Activated gamma-delta T cell treated with anti-CD3 and anti-CD28 coated beads, Interleukin-2, amount 50 U/mL, for 16 hours (primary cell): ENCODE results near the gene M1AP.
"Not testable (repeated sequence)": the region's sequence is repeated elsewhere in the genome, so short reads cannot be mapped to it uniquely, and the experiment has no call there.

ENCODE experiments used
- DNase-seq: peaks from one replicate; pipeline ENCODE4 v3.0.0-alpha.2; 2020; ENCODE audit warnings: low read depth

Gene M1AP

DNA sequence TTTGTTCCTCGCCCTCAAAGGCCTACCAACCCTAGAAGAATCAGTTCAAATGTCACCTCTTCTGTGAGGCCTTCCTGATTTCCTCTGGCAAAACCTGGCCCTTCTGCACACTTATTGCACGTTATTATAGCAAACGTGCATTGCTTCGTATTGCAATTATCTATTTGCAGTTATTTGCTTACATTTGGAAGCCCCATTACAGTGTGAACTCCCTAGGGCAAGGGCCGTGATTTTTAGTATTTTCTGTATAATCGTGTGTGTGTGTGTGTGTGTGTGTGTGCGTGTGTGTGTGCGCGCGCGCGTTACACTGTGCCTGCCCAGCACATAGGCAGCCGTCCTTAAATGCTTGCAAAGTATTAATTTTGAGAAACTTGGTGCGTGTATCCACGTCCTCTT, 5.5 kb upstream of the M1AP start:
- no peak for DNase-seq

DNA sequence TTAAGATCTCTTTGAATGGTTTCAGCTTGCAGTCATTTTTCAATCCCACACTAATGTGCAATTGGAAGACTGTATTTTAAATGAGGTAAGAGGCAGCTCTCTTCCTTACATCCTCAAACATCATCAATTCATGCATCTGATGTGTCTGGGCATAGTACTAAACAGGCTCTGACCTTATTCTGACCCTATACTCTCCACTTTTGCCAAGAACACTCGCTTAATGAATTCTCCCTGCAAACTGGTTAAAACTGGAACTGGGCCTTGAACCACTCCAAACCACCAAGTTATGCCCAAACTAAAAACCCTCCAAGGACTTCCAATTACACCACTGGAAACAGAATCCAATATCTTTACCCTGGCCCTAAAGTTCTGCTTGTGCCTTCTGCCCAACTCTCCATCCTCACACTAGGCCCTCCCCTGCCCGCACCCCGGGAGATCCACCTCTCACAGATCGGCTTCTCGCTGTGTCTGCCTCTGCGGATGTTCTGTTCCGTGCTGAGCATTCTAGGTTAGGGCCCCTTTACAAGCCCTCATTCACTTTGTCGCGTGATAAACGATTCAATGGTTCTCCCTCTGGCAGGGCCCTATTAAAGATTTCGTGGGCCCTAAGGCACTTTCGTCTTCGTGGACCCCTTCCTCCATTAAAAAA, 1.2 kb downstream of the M1AP start:
- no peak for DNase-seq

DNA sequence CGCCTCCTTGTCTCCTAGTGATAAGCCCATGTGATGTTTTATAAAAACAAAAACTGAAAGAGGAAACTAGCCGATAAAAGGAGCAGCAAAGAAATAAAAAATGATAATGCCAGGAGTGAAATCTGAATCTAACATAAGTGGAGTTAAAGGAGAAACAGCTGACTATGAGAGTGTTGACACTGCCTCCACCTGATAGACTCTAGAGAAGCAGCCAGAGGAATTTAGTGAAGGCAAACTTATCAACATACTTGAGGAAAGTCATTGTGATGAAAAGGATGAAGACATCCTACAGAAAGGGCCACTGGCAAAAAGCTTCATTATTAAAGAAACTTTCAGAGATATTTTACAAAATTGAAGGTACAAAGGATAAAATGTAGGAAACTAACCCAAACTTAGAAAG, 1.9 kb downstream of the M1AP start:
- DNase-seq = no peak

- no peak for DNase-seq
These were observed 2.8 kb downstream of the M1AP start for GRCh38 chr2:74645344-74645743.

- DNase-seq = no peak
These were observed 8.6 kb downstream of the M1AP start for GRCh38 chr2:74639550-74639949.

DNA sequence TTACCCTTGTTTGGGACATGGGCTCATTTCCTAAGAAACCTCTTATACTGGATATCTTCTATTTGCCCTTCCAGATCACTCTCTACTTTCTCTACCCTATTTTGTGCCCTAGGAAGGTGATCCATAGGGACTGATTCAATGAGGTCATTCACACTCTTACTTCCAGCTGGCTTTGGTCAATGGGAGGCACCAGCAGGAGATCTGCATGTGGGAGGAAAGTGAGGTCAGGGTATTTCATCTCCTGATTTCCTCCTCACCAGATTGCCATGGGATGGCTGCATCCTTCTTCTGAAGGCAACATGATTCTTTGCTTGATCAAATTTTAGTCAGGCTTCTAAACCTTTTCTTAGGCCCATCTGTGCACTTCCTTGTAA, 15.2 kb downstream of the M1AP start:
- DNase-seq = no peak

GRCh38 chr2:74632209-74632938, 15.8 kb downstream of the M1AP start:
- no peak for DNase-seq

GRCh38 chr2:74630454-74630853, 17.7 kb downstream of the M1AP start:
- not testable (repeated sequence) for DNase-seq

- DNase-seq = no peak
These were observed 19.5 kb downstream of the M1AP start for GRCh38 chr2:74628538-74629105.

GRCh38 chr2:74625658-74626425, 22.3 kb downstream of the M1AP start:
- no peak for DNase-seq

GRCh38 chr2:74620671-74621070, 27.5 kb downstream of the M1AP start:
- no peak for DNase-seq

- DNase-seq = no peak
These were observed 28.4 kb downstream of the M1AP start for GRCh38 chr2:74619651-74620297.

GRCh38 chr2:74618410-74619083, 29.6 kb downstream of the M1AP start:
- DNase-seq = no peak

DNA sequence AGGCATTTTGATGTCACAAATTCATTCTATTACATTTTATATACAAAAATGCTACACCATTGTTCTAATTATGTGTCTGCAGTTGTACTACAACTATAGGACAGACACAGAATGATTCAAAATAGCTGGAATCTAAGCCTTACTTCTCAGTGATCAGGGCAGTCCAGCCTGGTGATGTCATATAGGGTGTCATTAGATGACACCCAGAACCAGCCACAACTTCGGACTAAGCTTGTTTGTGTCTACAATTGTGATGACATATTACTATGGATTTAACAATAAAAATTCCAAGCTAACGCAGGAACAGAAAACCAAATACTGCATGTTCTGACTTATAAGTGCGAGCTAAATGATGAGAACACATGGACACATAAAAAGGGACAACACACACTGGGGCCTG, 31.0 kb downstream of the M1AP start:
- no peak for DNase-seq

GRCh38 chr2:74606927-74607326, 41.2 kb downstream of the M1AP start:
- DNase-seq = no peak

DNA sequence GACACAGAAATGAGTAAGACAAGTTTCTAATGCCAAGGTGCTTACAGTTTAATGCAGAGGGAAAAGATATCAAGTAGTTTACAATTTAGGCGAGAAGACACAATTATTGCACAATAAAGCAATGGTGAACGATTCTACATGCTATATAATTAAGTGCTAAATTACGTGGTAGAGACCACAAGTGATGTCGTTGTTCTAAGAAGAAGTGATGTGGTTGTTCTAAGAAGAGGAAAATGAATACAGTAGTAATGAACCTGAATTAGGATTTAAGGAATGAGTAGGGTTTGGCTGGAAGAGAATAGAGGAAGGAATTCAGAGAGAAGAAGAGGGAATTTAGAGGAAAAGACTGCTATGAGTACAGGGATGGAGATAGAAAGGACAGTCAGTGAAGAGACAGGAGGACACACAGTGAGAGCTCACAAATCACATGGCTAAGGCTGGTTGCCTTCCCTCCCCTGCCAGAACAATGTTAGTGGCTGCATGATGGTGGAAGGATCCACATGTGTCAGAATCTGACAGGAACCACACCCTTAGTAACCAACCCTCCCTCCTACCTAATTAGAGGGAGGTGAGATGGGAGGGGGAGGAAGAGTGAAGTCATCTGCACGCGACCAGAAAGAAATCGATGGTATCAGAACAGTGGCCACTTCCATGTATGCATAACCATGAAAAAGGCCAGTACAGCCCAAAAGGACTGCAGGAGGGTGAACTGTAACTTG, 44.7 kb downstream of the M1AP start:
- no peak for DNase-seq

- no peak for DNase-seq
These were observed 45.4 kb downstream of the M1AP start for GRCh38 chr2:74602586-74603281.

DNA sequence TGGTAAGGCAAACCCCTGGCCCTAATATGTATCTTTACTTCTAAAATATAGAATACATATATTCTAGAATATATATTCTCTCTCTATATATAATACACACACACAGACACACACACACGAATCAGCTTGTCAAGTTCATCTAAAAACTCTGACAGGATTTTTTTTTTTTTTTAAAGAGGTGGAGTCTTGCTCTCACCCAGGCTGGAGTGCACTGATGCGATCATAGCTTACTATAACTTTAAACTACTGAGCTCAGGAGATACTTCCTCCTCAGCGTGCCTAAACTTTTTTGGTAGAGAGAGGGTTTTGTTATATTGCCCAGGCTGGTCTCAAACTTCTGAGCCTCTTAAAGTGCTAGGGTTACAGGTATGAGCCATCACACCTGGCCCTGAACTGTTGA, 48.5 kb downstream of the M1AP start:
- DNase-seq = no peak

GRCh38 chr2:74597410-74597809, 50.7 kb downstream of the M1AP start:
- DNase-seq = no peak

- DNase-seq = no peak
These were observed 51.5 kb downstream of the M1AP start for GRCh38 chr2:74596584-74596983.
